ENCODE data around the gene PGRMC2.

The PGRMC2 gene
- total RNA-seq = 20.3 to 23.8 reads per million in 2 experiments

DNA sequence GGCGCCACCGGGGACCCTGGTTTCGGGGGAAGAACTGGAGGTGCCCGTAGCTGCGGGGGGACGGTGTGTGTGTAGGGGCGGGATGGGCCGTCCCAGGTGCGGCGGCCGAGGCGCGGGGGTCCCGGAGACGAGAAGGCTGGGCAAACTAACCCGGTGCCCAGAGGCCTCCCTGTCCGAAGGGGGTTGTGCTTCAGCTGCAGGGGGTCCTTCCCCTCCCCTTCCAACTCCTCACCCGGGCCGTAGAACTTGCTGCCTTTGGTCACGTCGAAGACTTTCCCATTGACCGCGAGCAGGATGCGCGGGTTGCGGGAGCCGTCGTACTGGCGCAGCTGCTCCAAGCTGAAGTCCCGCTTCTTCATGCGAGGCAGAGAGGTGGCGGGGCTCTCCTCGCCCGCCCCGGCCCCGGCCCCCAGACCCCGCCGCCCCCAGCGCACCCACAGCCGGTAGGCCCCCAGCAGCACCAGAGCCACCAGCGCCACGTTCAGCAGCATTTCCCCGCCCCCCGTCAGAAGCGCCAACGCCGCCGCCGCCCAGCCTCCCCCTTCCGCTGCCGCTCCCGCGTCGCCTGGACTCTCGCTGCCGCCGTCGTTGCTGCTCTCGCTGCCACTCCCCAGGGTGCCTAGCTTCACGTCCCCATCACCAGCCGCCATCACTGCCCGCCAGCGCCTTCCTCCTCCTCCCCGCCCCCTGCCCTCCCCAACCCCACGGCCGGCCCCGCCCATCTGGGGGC is at the start of gene PGRMC2:
TSS of gene PGRMC2 (minus strand) at position 673 of the 730 bp plus-strand sequence. CDS start at position 650, 23 bp downstream.
- no peak for DNase-seq (ENCODE audit: low read depth)

DNA sequence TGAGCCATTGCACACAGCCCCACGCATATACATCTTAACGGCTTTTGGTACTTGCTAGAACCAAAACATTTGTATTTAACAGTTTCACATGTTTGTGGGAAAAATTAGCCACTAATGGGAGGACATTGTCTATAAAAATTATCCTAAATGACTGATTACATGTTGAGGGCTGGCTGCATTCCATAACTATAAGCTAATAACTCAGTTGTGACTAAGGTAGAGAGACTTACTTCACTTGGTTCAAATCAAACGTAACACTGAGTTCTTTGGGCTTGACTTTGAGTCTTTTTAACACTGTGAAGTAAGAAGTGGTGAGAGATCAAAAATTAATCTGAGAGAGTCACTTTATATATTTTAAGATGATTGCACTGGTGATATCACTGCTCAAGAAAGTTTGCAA is 47.9 kb upstream of the PGRMC2 start:
- DNase-seq (ENCODE audit: low read depth) = no peak

DNA sequence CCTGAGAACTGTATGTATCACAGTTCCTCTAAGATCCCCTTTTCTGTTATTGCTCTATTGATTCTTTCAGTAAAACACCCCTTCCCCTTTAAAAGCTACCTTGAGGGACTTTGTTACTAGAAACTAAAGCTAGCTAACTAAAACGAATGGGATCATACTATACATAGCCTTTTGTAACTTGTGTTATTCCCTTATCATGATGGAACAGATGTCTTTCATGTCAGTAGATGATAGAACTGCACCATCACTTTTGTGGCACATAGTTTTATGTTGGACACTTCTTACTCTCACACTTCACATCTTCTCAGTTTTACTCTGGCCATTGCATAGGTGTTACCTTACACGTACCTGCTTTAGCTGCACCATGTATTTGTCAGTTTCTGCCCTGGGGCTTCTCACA is 46.6 kb upstream of the PGRMC2 start:
- DNase-seq (ENCODE audit: low read depth) = no peak

GRCh38 chr4:128333309-128334018 is 45.9 kb upstream of the PGRMC2 start:
- no peak for DNase-seq (ENCODE audit: low read depth)

- DNase-seq (ENCODE audit: low read depth) = no peak
These were observed 44.5 kb upstream of the PGRMC2 start for GRCh38 chr4:128332081-128332480.

DNA sequence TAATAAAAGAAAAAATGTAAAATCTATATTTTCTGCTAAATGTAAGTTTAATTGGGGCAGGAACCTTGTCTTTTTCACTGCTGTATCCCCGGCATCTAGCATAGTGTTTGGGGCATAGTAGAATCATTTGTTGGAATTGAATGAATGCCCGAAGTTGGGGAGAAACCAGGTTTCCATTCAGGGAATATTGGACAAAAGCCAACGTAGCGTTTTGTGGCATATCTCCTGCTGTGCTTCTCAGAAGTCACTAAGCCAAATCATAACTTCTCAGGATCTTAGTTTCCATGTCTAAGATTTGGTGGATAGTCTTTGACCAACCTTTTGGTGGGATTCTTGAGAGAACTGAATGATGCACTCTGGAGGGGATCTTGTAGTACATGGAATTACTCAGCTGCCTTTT is 42.0 kb upstream of the PGRMC2 start:
- no peak for DNase-seq (ENCODE audit: low read depth)

DNA sequence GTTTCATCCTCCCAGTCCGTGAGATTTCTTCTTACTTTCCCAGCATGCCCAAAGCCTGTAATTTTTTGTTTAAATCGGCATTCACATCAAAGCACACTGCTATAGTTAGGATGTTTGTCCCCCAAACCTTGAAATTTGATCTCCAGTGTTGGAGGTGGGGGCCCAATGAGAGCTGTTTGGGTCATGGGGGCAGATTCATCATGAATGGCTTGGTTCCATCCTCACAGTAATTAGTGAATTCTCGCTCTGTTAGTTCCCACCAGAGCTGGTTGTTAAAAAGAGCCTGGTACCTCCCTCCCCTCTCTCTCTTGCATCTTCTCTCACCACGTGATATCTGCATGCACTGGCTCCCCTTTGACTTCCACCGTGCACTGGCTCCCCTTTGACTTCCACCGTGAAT is 40.5 kb upstream of the PGRMC2 start:
- no peak for DNase-seq (ENCODE audit: low read depth)

DNA sequence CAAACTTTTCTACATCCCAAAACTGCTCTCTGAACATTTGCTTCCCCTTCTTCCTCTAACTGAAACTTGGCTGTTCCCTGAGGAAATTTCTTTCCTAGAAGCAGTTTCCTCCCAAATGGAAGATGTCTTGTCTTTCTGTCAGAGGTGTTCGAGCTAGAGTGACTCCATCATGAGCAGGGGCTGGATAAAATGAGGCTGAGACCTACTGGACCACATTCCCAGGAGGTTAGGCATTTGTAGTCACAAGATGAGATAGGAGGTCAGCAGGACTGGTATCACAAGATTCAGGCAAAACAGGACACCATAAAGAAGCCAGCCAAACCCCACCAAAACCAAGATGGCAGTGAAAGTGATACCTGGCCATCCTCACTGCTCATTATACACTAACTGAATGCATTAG is 35.8 kb upstream of the PGRMC2 start:
- DNase-seq (ENCODE audit: low read depth) = no peak

DNA sequence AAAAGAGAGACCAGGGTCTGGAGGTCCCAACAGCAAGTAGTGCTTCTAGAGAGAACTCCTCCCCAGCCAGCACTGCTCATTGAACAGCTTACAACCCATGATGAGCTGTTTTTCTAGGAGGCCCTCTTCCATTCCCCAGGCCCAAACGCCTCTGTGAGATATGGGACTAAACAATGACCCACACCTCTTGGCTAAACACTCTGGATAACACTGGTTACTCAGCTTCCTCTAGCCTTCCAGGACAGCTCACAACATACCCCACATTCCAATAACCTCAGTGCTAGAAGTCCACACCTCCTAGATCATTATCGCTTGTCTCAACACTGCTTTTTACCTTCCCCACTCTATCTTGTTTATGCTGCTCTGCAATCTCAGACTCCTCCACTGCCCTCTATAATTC is 35.4 kb upstream of the PGRMC2 start:
- DNase-seq (ENCODE audit: low read depth) = no peak

DNA sequence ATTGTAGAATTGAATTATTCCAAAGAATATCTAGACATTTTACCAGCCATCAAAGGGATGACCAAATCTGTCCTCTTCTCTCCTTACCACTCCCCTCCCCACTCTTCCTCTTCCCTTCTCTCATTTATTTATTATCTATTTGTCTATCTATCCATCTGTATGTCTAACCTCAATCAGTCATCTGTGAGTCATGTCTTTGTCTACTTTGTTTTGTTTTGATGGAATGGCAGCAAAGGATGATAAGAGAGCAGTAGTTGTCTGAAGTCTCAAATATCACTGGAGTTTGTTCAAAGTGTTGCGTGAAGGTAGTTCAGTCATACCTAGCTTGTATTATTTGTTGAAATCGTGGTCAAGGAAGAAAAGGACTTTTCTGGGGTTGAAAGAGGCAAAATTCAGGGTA is 34.7 kb upstream of the PGRMC2 start:
- no peak for DNase-seq (ENCODE audit: low read depth)

DNA sequence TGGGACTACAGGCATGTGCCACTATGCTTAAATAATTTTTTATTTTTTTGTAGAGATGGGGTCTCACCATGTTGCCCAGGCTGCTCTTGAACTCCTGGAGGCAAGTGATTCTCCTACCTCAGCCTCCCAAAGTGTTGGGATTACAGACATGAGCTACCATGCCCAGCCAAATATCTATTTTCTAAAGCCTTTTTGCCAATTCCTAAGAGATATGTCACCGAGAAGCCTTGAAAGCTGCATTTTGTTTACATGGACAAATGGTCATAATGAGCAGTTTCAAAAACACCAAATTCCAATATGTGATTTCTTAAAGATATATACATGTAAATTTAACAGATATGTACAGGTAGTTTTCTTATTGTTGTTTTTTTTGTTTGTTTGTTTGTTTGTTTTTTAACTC is 33.0 kb upstream of the PGRMC2 start:
- DNase-seq (ENCODE audit: low read depth) = no peak

GRCh38 chr4:128315756-128316520 is 28.3 kb upstream of the PGRMC2 start:
- no peak for DNase-seq (ENCODE audit: low read depth)

DNA sequence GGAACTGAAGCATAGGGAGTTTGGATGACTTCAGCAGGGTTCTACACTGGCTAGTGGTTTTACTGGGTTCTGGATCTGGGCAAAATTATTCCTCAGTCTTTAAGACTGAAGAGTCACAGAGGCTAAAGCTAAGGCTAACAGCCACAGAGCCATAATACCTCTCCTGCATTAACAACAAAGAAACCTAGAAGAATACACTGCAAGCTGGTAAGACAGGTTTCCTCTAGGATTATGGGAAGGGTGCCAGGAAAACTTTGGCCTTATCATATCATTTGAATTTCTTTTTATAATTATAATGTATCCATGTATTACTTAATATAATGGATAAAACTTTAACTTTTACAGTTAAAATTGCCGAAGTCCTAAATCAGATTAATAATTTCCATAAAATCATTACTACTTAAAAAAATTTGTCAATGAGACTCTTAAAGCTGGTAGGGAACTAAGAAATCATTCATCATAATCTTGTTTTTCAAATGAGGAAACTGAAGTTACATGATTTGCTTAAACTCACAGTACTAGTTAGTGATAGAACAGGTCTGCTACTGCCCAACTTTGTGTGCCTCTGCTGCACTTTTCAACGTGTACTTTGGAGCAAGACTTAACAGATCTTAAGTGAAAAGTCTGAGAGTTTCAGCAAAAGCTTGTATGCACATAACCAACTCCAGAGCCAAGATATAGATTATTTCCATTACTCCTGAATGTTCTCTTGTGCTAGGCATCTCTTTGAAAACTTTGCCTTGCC is 24.2 kb upstream of the PGRMC2 start:
- DNase-seq (ENCODE audit: low read depth) = no peak

GRCh38 chr4:128310266-128310697 is 22.7 kb upstream of the PGRMC2 start:
- no peak for DNase-seq (ENCODE audit: low read depth)

DNA sequence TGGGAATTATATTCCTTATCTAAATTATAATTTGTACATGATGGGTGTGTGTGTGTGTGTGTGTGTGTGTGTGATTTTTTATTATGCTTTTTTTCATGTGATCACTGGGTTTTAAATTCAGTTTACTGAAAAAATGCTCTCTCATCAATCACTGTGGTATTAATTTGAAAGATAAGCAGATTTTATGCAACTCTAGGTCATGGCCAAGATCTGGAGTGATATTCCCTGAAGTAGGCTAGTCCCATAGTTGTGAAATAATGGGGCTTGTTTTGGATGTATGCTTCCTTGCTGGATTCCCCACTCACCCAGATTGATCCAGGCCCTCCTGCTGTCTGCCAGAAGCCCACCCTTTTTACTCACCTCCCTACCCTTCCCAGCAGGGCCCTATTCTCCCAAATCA is 22.0 kb upstream of the PGRMC2 start:
- DNase-seq (ENCODE audit: low read depth) = no peak

GRCh38 chr4:128308986-128309385 is 21.4 kb upstream of the PGRMC2 start:
- no peak for DNase-seq (ENCODE audit: low read depth)

DNA sequence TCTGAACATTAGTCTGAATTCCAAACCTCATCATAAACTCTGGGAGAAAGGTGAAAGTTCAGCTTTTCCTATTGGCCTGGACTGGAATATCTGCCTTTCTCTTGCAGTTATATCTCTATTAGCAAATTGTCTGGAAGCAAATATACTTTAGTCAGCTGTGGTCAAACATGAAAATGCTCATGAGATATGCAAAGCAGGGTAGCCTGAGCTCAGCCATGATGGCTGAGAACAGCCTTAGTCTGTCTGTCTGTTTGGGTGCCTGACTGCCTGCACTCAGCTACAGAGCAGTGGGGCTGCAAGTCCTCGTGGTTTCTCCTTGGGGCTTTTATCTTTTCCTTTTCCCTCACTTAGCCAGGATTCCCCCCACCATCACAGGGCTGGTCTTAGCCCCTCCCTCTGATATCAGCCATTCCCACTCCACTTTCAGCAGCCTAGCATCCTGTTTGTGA is 19.5 kb upstream of the PGRMC2 start:
- no peak for DNase-seq (ENCODE audit: low read depth)

GRCh38 chr4:128305942-128306341 is 18.3 kb upstream of the PGRMC2 start:
- no peak for DNase-seq (ENCODE audit: low read depth)

- no peak for DNase-seq (ENCODE audit: low read depth)
These were observed 16.4 kb upstream of the PGRMC2 start for GRCh38 chr4:128303986-128304385.

GRCh38 chr4:128303405-128303785 is 15.8 kb upstream of the PGRMC2 start:
- DNase-seq (ENCODE audit: low read depth) = no peak

DNA sequence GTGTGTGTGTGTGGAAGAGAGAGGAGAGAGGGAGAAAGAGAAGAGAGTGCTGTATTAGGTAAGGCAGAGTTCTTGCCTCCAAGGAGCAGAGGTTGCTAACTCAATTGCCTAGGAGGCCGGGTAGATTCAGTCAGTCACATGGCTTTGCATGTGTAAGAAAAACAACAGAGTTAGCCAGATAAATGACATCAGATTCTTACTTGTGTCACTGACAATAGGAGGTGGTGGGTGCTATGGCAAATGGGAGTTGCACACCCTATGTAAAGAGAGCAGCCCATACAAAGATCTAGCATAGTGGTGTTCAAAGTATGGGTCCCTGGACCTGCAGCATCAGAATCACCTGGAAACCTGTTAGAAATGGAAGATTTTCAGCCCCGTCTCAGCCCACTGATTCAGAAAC is 14.4 kb upstream of the PGRMC2 start:
- no peak for DNase-seq (ENCODE audit: low read depth)

DNA sequence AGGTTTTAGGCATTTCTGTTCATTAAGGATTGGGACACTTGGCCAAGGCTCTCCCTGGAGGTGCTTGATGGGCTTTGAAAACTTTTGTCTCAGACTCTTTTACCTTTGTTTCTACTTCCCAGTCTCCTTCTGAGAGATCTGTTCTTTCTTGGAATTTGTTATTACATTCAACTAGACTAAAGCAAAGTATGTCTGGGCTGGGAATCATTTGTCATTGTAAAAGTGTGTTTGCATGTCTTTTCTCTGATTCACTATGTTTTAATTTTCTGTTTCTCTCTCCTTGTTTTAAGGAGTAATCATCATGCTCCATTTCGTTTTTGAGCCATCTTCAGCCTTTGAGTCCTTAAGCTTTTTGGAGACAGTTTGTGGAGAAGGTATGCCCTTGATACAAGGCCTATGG is 12.2 kb upstream of the PGRMC2 start:
- DNase-seq (ENCODE audit: low read depth) = no peak

All from T follicular helper cell (primary cell).